ENCODE data around the gene MYO7B.

DNA sequence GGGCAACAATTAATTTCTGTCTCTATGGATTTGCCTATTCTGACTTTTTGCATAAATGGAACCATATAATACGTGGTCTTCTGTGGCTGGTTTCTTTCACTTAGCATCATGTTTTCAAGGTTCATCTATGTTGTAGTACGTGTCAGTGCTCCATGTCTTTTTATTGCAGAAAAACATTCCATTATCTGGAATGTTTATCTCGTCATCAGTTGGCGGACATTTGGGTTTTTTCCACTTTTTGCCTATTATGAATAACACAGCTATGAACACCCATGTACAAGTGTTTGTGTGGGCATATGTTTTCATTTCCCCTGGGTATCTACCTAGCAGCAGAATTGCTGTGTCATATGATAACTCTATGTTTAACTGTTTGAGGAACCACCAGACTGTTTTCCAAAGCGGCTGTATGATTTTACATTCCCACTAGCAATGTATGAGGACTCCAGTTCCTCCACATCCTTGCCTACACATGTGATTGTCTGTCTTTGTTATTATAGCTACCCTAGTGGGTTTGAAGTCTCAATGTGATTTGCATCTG, 49.9 kb downstream of the MYO7B start:
- TF ChIP-seq ZFP3 (CRISPR knock-in tag; IDR thresholded peaks at IDR 0.05) (no peak), CSDC2 (CRISPR knock-in tag; IDR thresholded peaks at IDR 0.05) (no peak), ZNF70 (CRISPR knock-in tag; IDR thresholded peaks at IDR 0.05) (no peak), ARNTL (CRISPR knock-in tag; IDR thresholded peaks at IDR 0.05; ENCODE audit: borderline replicate concordance, low read depth) (no peak), TCF4 (CRISPR knock-in tag; IDR thresholded peaks at IDR 0.05; ENCODE audit: borderline replicate concordance) (no peak), RARB (CRISPR knock-in tag; IDR thresholded peaks at IDR 0.05) (no peak), ZFP30 (CRISPR knock-in tag; IDR thresholded peaks at IDR 0.05) (no peak), PPARA (CRISPR knock-in tag; IDR thresholded peaks at IDR 0.05; ENCODE audit: borderline replicate concordance) (no peak), ZNF565 (CRISPR knock-in tag; conservative IDR thresholded peaks at IDR 0.05; ENCODE audit: low read depth) (no peak)
- TF ChIP-seq, protein P1, sequence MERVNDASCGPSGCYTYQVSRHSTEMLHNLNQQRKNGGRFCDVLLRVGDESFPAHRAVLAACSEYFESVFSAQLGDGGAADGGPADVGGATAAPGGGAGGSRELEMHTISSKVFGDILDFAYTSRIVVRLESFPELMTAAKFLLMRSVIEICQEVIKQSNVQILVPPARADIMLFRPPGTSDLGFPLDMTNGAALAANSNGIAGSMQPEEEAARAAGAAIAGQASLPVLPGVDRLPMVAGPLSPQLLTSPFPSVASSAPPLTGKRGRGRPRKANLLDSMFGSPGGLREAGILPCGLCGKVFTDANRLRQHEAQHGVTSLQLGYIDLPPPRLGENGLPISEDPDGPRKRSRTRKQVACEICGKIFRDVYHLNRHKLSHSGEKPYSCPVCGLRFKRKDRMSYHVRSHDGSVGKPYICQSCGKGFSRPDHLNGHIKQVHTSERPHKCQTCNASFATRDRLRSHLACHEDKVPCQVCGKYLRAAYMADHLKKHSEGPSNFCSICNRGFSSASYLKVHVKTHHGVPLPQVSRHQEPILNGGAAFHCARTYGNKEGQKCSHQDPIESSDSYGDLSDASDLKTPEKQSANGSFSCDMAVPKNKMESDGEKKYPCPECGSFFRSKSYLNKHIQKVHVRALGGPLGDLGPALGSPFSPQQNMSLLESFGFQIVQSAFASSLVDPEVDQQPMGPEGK (CRISPR knock-in tag; IDR thresholded peaks at IDR 0.05; ENCODE audit: borderline replicate concordance), result no peak
- TF ChIP-seq, protein P2, sequence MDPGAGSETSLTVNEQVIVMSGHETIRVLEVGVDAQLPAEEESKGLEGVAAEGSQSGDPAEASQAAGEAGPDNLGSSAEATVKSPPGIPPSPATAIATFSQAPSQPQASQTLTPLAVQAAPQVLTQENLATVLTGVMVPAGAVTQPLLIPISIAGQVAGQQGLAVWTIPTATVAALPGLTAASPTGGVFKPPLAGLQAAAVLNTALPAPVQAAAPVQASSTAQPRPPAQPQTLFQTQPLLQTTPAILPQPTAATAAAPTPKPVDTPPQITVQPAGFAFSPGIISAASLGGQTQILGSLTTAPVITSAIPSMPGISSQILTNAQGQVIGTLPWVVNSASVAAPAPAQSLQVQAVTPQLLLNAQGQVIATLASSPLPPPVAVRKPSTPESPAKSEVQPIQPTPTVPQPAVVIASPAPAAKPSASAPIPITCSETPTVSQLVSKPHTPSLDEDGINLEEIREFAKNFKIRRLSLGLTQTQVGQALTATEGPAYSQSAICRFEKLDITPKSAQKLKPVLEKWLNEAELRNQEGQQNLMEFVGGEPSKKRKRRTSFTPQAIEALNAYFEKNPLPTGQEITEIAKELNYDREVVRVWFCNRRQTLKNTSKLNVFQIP (CRISPR knock-in tag; IDR thresholded peaks at IDR 0.05; ENCODE audit: borderline replicate concordance, low read depth), result no peak
- TF ChIP-seq, protein P3, sequence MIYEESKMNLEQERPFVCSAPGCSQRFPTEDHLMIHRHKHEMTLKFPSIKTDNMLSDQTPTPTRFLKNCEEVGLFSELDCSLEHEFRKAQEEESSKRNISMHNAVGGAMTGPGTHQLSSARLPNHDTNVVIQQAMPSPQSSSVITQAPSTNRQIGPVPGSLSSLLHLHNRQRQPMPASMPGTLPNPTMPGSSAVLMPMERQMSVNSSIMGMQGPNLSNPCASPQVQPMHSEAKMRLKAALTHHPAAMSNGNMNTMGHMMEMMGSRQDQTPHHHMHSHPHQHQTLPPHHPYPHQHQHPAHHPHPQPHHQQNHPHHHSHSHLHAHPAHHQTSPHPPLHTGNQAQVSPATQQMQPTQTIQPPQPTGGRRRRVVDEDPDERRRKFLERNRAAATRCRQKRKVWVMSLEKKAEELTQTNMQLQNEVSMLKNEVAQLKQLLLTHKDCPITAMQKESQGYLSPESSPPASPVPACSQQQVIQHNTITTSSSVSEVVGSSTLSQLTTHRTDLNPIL (CRISPR knock-in tag; IDR thresholded peaks at IDR 0.05; ENCODE audit: low read depth), result no peak
- TF ChIP-seq, protein P4, sequence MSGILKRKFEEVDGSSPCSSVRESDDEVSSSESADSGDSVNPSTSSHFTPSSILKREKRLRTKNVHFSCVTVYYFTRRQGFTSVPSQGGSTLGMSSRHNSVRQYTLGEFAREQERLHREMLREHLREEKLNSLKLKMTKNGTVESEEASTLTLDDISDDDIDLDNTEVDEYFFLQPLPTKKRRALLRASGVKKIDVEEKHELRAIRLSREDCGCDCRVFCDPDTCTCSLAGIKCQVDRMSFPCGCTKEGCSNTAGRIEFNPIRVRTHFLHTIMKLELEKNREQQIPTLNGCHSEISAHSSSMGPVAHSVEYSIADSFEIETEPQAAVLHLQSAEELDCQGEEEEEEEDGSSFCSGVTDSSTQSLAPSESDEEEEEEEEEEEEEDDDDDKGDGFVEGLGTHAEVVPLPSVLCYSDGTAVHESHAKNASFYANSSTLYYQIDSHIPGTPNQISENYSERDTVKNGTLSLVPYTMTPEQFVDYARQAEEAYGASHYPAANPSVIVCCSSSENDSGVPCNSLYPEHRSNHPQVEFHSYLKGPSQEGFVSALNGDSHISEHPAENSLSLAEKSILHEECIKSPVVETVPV (CRISPR knock-in tag; IDR thresholded peaks at IDR 0.05), result no peak
- TF ChIP-seq, protein P5, sequence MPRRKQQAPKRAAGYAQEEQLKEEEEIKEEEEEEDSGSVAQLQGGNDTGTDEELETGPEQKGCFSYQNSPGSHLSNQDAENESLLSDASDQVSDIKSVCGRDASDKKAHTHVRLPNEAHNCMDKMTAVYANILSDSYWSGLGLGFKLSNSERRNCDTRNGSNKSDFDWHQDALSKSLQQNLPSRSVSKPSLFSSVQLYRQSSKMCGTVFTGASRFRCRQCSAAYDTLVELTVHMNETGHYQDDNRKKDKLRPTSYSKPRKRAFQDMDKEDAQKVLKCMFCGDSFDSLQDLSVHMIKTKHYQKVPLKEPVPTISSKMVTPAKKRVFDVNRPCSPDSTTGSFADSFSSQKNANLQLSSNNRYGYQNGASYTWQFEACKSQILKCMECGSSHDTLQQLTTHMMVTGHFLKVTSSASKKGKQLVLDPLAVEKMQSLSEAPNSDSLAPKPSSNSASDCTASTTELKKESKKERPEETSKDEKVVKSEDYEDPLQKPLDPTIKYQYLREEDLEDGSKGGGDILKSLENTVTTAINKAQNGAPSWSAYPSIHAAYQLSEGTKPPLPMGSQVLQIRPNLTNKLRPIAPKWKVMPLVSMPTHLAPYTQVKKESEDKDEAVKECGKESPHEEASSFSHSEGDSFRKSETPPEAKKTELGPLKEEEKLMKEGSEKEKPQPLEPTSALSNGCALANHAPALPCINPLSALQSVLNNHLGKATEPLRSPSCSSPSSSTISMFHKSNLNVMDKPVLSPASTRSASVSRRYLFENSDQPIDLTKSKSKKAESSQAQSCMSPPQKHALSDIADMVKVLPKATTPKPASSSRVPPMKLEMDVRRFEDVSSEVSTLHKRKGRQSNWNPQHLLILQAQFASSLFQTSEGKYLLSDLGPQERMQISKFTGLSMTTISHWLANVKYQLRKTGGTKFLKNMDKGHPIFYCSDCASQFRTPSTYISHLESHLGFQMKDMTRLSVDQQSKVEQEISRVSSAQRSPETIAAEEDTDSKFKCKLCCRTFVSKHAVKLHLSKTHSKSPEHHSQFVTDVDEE (CRISPR knock-in tag; IDR thresholded peaks at IDR 0.05), result no peak

All from SK-N-SH treated with all-trans-retinoic acid at 6 μM for 48 hours (cell line).